Colonic mucosa (tissue), 4 donors: Measurements from ENCODE around the gene SPDEF. TPM values are rescaled to one million over a fixed set of nuclear protein-coding genes. Genes with fewer than 3 reads are reported as not detected.

Source experiments
- DNase-seq: peaks from one replicate; pipeline ENCODE4 v3.0.0-alpha.2; 2020
- H3K27ac ChIP-seq: fragments of 200-600 bp; one replicate; pipeline ENCODE4 v1.8.0; 2021
- H3K27me3 ChIP-seq: fragments of 200-600 bp; one replicate; pipeline ENCODE4 v1.8.0; 2021
- H3K36me3 ChIP-seq: fragments of 200-600 bp; one replicate; pipeline ENCODE4 v1.8.0; 2021
- H3K4me1 ChIP-seq: fragments of 200-600 bp; one replicate; pipeline ENCODE4 v1.8.0; 2021; ENCODE audit warnings: mild to moderate bottlenecking
- H3K4me3 ChIP-seq: fragments of 200-600 bp; one replicate; pipeline ENCODE4 v1.8.0; 2021
- H3K9ac ChIP-seq, 2 donors: one replicate each; pipeline ENCODE4 v1.7.0; 2013; ENCODE audit warnings: control low read depth in 2 of 2, low read depth in 2 of 2, low read length in 2 of 2
- H3K9me3 ChIP-seq: fragments of 200-600 bp; one replicate; pipeline ENCODE4 v1.8.0; 2021
- intact Hi-C: fragments of 100-400 bp; cut with DNase I; formaldehyde crosslinking; loops from one replicate; pipeline ENCODE4 v1.14.1; 2022
- total RNA-seq, 2 donors: library from RNA; stranded (reverse); fragmentation: NEBNext Ultra II Directional in 1 of 2; extraction: Animal tissue kit (Norgen Biotek cat#: 25700) in 1 of 2; gene quantifications; one replicate each; pipeline ENCODE4 v1.2.1, GENCODE V29; 2021
- TF ChIP-seq, protein P1 (sequence below): fragments of 200-600 bp; IDR thresholded peaks from one replicate; pipeline ENCODE4 v1.8.0; 2022; ENCODE audit warnings: antibody characterized with exemption, mild to moderate bottlenecking
- donor health status: healthy.
- donor health status: DM: no; HTN: no; CAD: no.
- donor health status: DM: no; HTN: no; CAD: no.

Gene SPDEF
- total RNA-seq, 2 donors from 2014 or later: 71.0 to 102 TPM

DNA sequence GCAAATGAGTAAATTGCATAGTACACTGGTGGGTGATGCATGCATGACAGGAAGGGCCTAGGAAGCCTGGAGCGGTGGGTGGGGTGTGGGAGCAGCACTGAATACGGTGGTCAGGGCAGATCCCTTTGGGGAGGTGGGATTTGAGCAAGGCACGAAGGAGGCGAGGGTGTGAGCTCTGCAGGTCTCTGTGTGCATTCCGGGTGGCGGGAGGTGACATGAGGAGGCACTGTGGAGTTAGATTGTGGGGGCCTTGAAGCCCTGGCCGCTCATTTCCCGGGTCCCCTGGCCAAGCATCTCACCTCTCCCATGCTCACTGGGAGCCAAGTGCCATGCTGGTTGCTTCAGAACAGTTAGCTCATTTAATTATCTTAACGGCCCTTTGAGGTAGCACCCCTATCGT, 6.2 kb upstream of the SPDEF start:
- intact Hi-C loops: no loop called here
- TF ChIP-seq, protein P1, sequence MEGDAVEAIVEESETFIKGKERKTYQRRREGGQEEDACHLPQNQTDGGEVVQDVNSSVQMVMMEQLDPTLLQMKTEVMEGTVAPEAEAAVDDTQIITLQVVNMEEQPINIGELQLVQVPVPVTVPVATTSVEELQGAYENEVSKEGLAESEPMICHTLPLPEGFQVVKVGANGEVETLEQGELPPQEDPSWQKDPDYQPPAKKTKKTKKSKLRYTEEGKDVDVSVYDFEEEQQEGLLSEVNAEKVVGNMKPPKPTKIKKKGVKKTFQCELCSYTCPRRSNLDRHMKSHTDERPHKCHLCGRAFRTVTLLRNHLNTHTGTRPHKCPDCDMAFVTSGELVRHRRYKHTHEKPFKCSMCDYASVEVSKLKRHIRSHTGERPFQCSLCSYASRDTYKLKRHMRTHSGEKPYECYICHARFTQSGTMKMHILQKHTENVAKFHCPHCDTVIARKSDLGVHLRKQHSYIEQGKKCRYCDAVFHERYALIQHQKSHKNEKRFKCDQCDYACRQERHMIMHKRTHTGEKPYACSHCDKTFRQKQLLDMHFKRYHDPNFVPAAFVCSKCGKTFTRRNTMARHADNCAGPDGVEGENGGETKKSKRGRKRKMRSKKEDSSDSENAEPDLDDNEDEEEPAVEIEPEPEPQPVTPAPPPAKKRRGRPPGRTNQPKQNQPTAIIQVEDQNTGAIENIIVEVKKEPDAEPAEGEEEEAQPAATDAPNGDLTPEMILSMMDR: no peak

DNA sequence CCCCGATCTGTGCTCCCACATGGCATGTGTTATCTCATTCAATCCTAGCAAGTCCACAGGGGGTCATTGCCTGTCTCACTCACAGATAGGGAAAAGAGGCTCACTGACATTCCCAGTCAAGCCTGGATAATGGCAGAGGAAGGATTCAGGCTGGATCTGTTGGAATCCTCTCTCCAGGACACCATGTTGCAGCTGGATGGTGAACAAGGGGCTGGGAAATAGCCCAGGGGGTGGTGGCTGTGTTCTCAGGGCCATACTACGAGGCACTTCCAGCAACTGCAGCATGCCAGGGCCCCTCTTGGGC, 5.0 kb upstream of the SPDEF start:
- TF ChIP-seq, protein P1: no peak
- no peak overlapping the region for H3K4me3 ChIP-seq
- no peak overlapping the region for H3K27ac ChIP-seq
- no peak overlapping the region for H3K9ac ChIP-seq
- no peaks in the 10 kb centered on the region for H3K4me1 ChIP-seq
- no peaks in the 10 kb centered on the region for H3K9me3 ChIP-seq
- DNase-seq: no peak
- intact Hi-C loops: no loop called here
- H3K27me3 ChIP-seq: no peaks in the 10 kb centered on the region
- no peaks in the 10 kb centered on the region for H3K36me3 ChIP-seq

More for the DNA sequence above, 6.2 kb upstream of the SPDEF start:
- no peaks in the 10 kb centered on the region for H3K4me1 ChIP-seq
- H3K4me3 ChIP-seq: no peak overlapping the region
- no peak overlapping the region for H3K27ac ChIP-seq
- H3K9me3 ChIP-seq: no peaks in the 10 kb centered on the region
- H3K27me3 ChIP-seq: no peaks in the 10 kb centered on the region
- no peaks in the 10 kb centered on the region for H3K36me3 ChIP-seq
- no peak for DNase-seq
- no peak overlapping the region for H3K9ac ChIP-seq

DNA sequence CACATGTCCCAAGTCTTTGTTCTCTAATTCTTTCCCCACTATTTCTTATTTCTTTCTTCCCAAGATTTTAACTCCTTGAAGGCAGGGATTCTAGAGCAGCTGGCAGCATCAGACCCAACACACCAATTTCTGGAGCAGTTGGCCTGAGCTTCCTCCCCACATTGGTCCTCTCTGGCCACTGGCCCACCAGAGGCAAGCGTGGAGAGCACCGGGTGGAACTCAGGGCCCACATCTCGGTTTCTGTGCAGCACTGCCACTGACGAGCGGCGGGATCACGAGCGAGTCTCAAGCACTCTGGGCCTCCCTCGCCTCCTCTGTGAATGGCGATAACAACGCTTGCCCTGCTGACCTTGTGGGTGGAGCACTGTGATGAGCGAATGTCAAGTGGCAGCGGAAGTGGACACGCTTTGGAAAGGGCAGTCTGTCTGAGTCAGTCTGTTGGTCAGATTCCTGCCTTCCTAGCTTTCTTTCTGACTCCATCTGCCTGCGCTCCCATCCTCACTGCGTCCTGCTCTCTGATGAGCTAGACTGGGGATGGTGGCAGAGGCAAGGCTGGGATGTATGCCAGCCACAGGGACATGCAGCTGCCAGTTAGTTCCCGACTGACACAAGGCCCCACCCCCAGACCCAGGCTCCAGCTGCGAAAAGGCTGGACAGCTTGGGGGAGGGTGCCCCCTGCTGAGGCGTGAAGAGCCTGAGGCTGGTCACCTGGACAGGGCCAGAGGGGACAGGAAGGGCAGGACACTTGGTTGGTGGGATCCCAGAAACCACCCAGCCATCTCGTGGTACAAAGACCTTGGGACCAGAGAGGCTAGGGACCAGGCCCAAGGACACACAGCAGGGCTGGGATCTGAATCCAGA, 4.5 kb upstream of the SPDEF start:
- no peak overlapping the region for H3K4me3 ChIP-seq
- intact Hi-C loops: no loop called here
- H3K36me3 ChIP-seq: no peaks in the 10 kb centered on the region
- H3K9me3 ChIP-seq: no peaks in the 10 kb centered on the region
- TF ChIP-seq, protein P1: no peak
- H3K9ac ChIP-seq: peak overlapping the region in 1 of 2 donors; percentile 15
- no peaks in the 10 kb centered on the region for H3K27me3 ChIP-seq
- no peak overlapping the region for H3K27ac ChIP-seq
- no peak for DNase-seq
- no peaks in the 10 kb centered on the region for H3K4me1 ChIP-seq

DNA sequence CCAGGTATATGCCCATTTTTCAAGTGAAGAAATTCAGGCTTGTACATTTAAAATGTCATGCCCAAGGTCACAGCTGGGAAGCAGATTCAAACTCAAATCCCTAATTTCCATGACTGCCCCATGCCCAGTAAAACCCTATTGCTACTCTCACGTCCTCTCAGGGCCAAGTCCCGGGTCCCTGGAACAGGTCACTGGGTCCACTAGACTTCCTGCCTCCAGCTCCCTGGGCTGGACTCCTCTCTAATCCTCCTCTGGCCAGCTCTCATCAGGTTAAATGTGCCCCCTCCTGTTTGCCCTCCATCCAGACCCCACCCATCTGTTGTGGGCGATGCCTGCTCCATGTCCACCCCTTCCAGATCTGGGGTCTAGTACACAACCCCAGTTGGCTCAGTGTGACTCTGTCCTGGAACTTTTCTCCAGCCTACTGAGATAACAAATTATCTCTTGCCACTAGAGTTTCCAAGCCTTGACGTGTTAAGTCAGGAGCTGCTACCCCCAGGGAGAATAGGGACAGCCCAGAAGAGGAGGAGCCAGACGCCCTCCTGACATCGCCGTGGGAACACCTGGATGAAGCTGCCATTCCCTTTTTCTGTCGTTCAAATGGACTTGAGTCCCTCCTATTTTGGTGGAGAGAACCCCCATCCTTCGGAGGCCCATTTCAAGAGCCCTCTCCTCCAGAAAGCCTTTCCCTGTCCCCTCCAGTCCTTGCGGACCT, 3.7 kb upstream of the SPDEF start:
- H3K36me3 ChIP-seq: no peaks in the 10 kb centered on the region
- TF ChIP-seq, protein P1: no peak
- no peaks in the 10 kb centered on the region for H3K4me1 ChIP-seq
- intact Hi-C loops: no loop called here
- H3K27ac ChIP-seq: no peak overlapping the region
- H3K9me3 ChIP-seq: no peaks in the 10 kb centered on the region
- H3K9ac ChIP-seq: no peak overlapping the region
- H3K4me3 ChIP-seq: no peak overlapping the region
- H3K27me3 ChIP-seq: no peaks in the 10 kb centered on the region
- no peak for DNase-seq

DNA sequence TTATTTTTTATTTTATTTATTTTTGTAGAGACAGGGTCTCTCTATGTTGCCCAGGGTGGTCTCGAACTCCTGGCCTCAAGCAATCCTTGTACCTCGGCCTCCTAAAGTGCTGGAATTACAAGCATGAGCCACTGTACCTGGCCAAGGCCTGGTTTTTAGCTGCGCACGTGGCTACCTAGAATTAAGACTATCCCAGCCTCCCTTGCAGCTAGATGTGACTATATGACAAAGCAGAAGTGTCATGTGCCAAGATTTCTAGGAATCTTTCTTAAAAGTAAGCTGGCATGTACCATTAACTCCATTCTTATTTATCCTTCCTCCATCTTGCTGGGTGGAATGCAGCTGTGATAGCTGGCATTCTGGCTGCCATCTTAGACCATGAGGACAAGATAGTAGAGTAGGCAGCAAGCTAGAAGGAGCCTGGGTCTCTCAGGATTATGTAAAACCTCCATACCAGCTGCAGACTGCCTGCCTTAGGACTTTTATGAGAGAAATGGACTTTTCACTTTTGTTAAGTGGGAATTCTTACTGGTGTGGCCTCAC, 2.1 kb upstream of the SPDEF start:
- no peak for DNase-seq
- Histone ChIP-seq H3K36me3 (no peaks in the 10 kb centered on the region), H3K9ac (no peak overlapping the region), H3K27me3 (no peaks in the 10 kb centered on the region), H3K27ac (no peak overlapping the region), H3K4me1 (no peaks in the 10 kb centered on the region), H3K4me3 (no peak overlapping the region), H3K9me3 (no peaks in the 10 kb centered on the region)
- TF ChIP-seq, protein P1: no peak
- intact Hi-C loops: no loop called here
